ENCODE results near the gene SNX11. TPM values are rescaled to one million over a fixed set of nuclear protein-coding genes. Genes with fewer than 3 reads are reported as not detected.

Gene SNX11
- total and polyA plus RNA-seq, 4 donors = 6.4 to 11.4 (median 8.5) TPM

DNA sequence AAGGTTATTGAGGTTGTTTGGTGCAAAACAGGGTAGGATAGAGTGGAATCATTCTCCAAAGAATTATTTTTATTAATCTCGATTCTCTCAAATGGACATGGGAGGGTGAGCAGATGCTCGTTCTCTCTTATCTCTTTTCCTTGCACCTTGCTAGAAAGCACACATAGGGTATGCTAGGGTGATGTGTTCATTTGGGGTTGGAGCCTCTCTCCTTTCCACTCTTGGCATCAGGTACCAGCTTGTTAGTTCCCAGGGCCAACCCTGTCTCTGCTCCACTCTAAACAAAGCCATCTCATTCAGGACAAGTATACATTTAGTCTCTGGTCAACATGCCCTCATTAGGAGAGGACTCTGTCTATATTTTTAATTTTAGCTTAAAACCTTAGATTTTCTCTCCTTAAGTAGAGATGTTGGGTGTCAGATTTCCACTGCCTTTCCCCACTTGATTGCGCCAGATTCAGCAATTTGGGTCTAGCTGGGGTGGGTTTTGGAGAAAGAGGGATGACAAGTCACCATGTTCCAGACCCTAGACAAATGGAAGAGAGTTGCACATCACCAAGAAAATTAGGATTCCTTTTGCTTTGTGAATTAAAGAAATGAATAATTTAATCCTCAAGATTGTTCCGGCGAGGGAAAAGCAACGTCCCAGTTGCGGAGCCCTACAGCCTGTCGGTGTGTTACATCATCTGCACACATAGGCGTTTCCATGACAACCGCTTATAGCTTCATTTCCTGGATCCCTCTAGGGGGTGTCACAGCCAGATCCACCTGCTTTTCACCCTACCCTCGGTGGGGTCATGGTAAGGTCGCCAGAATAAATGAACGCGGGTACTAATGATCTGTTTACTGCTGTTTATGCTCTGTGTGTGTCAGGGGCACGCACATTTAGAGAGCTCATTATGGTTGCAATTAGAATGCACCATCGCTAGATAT lies 41.6 kb downstream of the SNX11 start:
- no peaks in the 10 kb centered on the region for H3K9me3 ChIP-seq (ENCODE audit: control insufficient read depth in 4 of 4, low read length in 3 of 4)
- H3K4me3 ChIP-seq (ENCODE audit: low read depth in 1 of 3, low read length in 3 of 3) = no peak overlapping the region
- no peak overlapping the region for H3K27ac ChIP-seq (ENCODE audit: low read depth in 1 of 2, low read length in 2 of 2)
- peaks cover 0 to 7% (median 3%) of the 10 kb centered on the region in 4 donors for H3K36me3 ChIP-seq (ENCODE audit: control insufficient read depth in 4 of 4, insufficient read depth in 3 of 4, low read depth in 1 of 4, low read length in 3 of 4)
- peak overlapping the region in 1 of 2 donors; percentile 33 for H3K9ac ChIP-seq (ENCODE audit: low read depth in 1 of 2, low read length in 2 of 2)
- no peaks in the 10 kb centered on the region for H3K27me3 ChIP-seq (ENCODE audit: control insufficient read depth in 4 of 4, insufficient read depth in 4 of 4, low read length in 3 of 4)
- DNase-seq (ENCODE audit: low spot score) = no peak
- H3K4me1 ChIP-seq (ENCODE audit: control insufficient read depth in 4 of 4, insufficient read depth in 4 of 4, low read length in 3 of 4) = peaks cover 0 to 12% (median 10%) of the 10 kb centered on the region in 4 donors
- WGBS = 70% methylated on average over 16 of the region's 16 CpGs
- TF ChIP-seq, protein P1, sequence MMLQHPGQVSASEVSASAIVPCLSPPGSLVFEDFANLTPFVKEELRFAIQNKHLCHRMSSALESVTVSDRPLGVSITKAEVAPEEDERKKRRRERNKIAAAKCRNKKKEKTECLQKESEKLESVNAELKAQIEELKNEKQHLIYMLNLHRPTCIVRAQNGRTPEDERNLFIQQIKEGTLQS (IDR thresholded peaks at IDR 0.05) = no peak
- no peak for TF ChIP-seq RAD21 (IDR thresholded peaks at IDR 0.05)
- TF ChIP-seq, protein P2, sequence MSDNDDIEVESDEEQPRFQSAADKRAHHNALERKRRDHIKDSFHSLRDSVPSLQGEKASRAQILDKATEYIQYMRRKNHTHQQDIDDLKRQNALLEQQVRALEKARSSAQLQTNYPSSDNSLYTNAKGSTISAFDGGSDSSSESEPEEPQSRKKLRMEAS (IDR thresholded peaks at IDR 0.05) = no peak
- no peak for TF ChIP-seq SP1 (IDR thresholded peaks at IDR 0.05)
- TF ChIP-seq, protein P3, sequence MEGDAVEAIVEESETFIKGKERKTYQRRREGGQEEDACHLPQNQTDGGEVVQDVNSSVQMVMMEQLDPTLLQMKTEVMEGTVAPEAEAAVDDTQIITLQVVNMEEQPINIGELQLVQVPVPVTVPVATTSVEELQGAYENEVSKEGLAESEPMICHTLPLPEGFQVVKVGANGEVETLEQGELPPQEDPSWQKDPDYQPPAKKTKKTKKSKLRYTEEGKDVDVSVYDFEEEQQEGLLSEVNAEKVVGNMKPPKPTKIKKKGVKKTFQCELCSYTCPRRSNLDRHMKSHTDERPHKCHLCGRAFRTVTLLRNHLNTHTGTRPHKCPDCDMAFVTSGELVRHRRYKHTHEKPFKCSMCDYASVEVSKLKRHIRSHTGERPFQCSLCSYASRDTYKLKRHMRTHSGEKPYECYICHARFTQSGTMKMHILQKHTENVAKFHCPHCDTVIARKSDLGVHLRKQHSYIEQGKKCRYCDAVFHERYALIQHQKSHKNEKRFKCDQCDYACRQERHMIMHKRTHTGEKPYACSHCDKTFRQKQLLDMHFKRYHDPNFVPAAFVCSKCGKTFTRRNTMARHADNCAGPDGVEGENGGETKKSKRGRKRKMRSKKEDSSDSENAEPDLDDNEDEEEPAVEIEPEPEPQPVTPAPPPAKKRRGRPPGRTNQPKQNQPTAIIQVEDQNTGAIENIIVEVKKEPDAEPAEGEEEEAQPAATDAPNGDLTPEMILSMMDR (IDR thresholded peaks at IDR 0.05; ENCODE audit: low read depth, low read length, missing input control) = no peak

DNA sequence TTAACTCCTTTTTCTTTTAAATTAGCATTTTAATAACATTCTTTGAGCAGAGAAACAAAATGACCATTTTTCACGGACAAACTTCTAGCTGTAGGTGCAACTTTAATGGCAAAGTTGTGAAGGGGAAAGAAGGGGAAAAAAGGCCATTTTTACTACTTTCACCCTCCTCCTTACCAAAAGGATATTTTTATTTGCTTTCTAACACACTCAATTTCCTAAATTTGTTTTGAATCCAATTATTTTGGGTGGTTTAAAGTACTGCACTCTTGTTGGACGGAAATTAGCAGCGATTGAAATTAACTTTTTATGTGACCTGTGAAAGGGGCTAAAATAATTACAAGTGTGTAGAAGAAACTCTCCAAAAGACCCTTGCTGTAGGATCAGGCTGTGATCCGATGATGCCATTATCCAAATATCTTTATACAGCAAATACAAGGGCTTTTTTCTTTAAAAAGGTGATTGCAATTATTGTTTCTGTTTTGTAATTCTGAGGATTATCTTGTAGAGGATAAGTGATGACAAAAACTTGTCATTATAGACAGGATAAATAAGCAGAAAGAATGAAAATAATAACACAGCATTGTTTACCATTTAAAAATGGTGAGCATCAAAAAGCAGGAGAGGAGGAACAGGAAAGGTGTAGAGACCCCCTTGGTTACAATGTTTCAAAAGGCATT lies 42.4 kb downstream of the SNX11 start:
- no peak for DNase-seq (ENCODE audit: low spot score)
- H3K4me3 ChIP-seq (ENCODE audit: low read depth in 1 of 3, low read length in 3 of 3) = no peak overlapping the region
- H3K4me1 ChIP-seq (ENCODE audit: control insufficient read depth in 4 of 4, insufficient read depth in 4 of 4, low read length in 3 of 4) = peaks cover 0 to 20% (median 15%) of the 10 kb centered on the region in 4 donors
- H3K27me3 ChIP-seq (ENCODE audit: control insufficient read depth in 4 of 4, insufficient read depth in 4 of 4, low read length in 3 of 4) = no peaks in the 10 kb centered on the region
- TF ChIP-seq NR2F2 (IDR thresholded peaks at IDR 0.05) (no peak), JUND (IDR thresholded peaks at IDR 0.05) (no peak), FOXA2 (IDR thresholded peaks at IDR 0.05) (no peak), TAF1 (conservative IDR thresholded peaks at IDR 0.05) (no peak), GABPA (IDR thresholded peaks at IDR 0.05 in 1 of 2, conservative IDR thresholded peaks at IDR 0.05 in 1 of 2) (no peak), HNF4G (IDR thresholded peaks at IDR 0.05) (no peak), FOXA1 (IDR thresholded peaks at IDR 0.05) (no peak), RXRA (IDR thresholded peaks at IDR 0.05) (no peak), HNF4A (conservative IDR thresholded peaks at IDR 0.05) (no peak), RAD21 (IDR thresholded peaks at IDR 0.05) (no peak)
- TF ChIP-seq, protein P2 (IDR thresholded peaks at IDR 0.05) = no peak
- TF ChIP-seq, protein P4, sequence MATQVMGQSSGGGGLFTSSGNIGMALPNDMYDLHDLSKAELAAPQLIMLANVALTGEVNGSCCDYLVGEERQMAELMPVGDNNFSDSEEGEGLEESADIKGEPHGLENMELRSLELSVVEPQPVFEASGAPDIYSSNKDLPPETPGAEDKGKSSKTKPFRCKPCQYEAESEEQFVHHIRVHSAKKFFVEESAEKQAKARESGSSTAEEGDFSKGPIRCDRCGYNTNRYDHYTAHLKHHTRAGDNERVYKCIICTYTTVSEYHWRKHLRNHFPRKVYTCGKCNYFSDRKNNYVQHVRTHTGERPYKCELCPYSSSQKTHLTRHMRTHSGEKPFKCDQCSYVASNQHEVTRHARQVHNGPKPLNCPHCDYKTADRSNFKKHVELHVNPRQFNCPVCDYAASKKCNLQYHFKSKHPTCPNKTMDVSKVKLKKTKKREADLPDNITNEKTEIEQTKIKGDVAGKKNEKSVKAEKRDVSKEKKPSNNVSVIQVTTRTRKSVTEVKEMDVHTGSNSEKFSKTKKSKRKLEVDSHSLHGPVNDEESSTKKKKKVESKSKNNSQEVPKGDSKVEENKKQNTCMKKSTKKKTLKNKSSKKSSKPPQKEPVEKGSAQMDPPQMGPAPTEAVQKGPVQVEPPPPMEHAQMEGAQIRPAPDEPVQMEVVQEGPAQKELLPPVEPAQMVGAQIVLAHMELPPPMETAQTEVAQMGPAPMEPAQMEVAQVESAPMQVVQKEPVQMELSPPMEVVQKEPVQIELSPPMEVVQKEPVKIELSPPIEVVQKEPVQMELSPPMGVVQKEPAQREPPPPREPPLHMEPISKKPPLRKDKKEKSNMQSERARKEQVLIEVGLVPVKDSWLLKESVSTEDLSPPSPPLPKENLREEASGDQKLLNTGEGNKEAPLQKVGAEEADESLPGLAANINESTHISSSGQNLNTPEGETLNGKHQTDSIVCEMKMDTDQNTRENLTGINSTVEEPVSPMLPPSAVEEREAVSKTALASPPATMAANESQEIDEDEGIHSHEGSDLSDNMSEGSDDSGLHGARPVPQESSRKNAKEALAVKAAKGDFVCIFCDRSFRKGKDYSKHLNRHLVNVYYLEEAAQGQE (IDR thresholded peaks at IDR 0.05) = no peak
- peaks cover 0 to 7% (median 3%) of the 10 kb centered on the region in 4 donors for H3K36me3 ChIP-seq (ENCODE audit: control insufficient read depth in 4 of 4, insufficient read depth in 3 of 4, low read depth in 1 of 4, low read length in 3 of 4)
- 91% methylated on average over 4 of the region's 4 CpGs for WGBS
- H3K9me3 ChIP-seq (ENCODE audit: control insufficient read depth in 4 of 4, low read length in 3 of 4) = no peaks in the 10 kb centered on the region
- no peak overlapping the region for H3K27ac ChIP-seq (ENCODE audit: low read depth in 1 of 2, low read length in 2 of 2)
- H3K9ac ChIP-seq (ENCODE audit: low read depth in 1 of 2, low read length in 2 of 2) = no peak overlapping the region

All from liver (tissue), 9 donors.